H9 (cell line): Measurements from ENCODE around the gene TMOD1. TPM values are rescaled to one million over a fixed set of nuclear protein-coding genes. Genes with fewer than 3 reads are reported as not detected.

ENCODE experiments used
- DNase-seq: peaks from one replicate; pipeline ENCODE4 v3.0.0-alpha.2; 2017
- H2AFZ ChIP-seq: one replicate; pipeline ENCODE4 v1.6.1; 2013; ENCODE audit warnings: mild to moderate bottlenecking, low read length, control low read depth, moderate library complexity
- H2AK5ac ChIP-seq: 2 replicates; pipeline ENCODE4 v1.6.1; 2013; ENCODE audit warnings: low read length, control low read depth, mixed read lengths; ENCODE audit not compliant: insufficient read length
- H2BK120ac ChIP-seq: one replicate; pipeline ENCODE4 v1.6.1; 2013; ENCODE audit warnings: low read depth, mild to moderate bottlenecking, low read length, control low read depth, inconsistent platforms; ENCODE audit not compliant: poor library complexity, severe bottlenecking
- H2BK12ac ChIP-seq: 2 replicates; pipeline ENCODE4 v1.6.1; 2013; ENCODE audit warnings: low read length, control low read depth, mixed read lengths, low read depth; ENCODE audit not compliant: insufficient read length
- H2BK15ac ChIP-seq: 2 replicates; pipeline ENCODE4 v1.6.1; 2013; ENCODE audit warnings: low read depth, low read length, control low read depth
- H2BK20ac ChIP-seq: one replicate; pipeline ENCODE4 v1.6.1; 2013; ENCODE audit warnings: low read depth, mild to moderate bottlenecking, low read length, control low read depth, inconsistent platforms; ENCODE audit not compliant: poor library complexity, severe bottlenecking
- H2BK5ac ChIP-seq: 2 replicates; pipeline ENCODE4 v1.6.1; 2013; ENCODE audit warnings: low read length, control low read depth, mixed read lengths; ENCODE audit not compliant: insufficient read length
- H3K14ac ChIP-seq: 2 replicates; pipeline ENCODE4 v1.6.1; 2013; ENCODE audit warnings: low read length, control low read depth; ENCODE audit not compliant: insufficient read depth
- H3K18ac ChIP-seq: 2 replicates; pipeline ENCODE4 v1.6.1; 2013; ENCODE audit warnings: low read depth, mild to moderate bottlenecking, mixed read lengths, low read length, control low read depth; ENCODE audit not compliant: insufficient read length
- H3K23ac ChIP-seq: 2 replicates; pipeline ENCODE4 v1.6.1; 2013; ENCODE audit warnings: low read length, control low read depth, mixed read lengths, low read depth; ENCODE audit not compliant: insufficient read length
- H3K23me2 ChIP-seq: 2 replicates; pipeline ENCODE4 v1.6.1; 2013; ENCODE audit warnings: low read depth, mild to moderate bottlenecking, mixed read lengths, low read length, control low read depth; ENCODE audit not compliant: insufficient read length, poor library complexity, severe bottlenecking
- H3K27ac ChIP-seq: 2 replicates; pipeline ENCODE4 v1.5.1; 2013; ENCODE audit warnings: low read length, control low read depth, mixed read lengths, low read depth; ENCODE audit not compliant: insufficient read length
- H3K27me3 ChIP-seq: 2 replicates; pipeline ENCODE4 v1.6.1; 2013; ENCODE audit warnings: low read length, control low read depth, inconsistent platforms; ENCODE audit not compliant: insufficient read depth
- H3K4ac ChIP-seq: 2 replicates; pipeline ENCODE4 v1.6.1; 2013; ENCODE audit warnings: low read depth, mild to moderate bottlenecking, control low read depth, inconsistent platforms, low read length, moderate library complexity
- H3K4me1 ChIP-seq: 2 replicates; pipeline ENCODE4 v1.6.1; 2013; ENCODE audit warnings: low read length, control low read depth, inconsistent platforms; ENCODE audit not compliant: insufficient read depth
- H3K4me2 ChIP-seq: 2 replicates; pipeline ENCODE4 v1.6.1; 2013; ENCODE audit warnings: low read length, control low read depth, mixed read lengths; ENCODE audit not compliant: insufficient read length, insufficient read depth
- H3K56ac ChIP-seq: 2 replicates; pipeline ENCODE4 v1.6.1; 2013; ENCODE audit warnings: low read depth, mild to moderate bottlenecking, mixed read lengths, low read length, control low read depth; ENCODE audit not compliant: insufficient read length
- H3K79me1 ChIP-seq: 2 replicates; pipeline ENCODE4 v1.6.1; 2013; ENCODE audit warnings: low read depth, mild to moderate bottlenecking, moderate library complexity, low read length, control low read depth, inconsistent platforms; ENCODE audit not compliant: insufficient read depth, poor library complexity, severe bottlenecking
- H3K79me2 ChIP-seq: 2 replicates; pipeline ENCODE4 v1.6.1; 2013; ENCODE audit warnings: low read length, control low read depth, inconsistent platforms; ENCODE audit not compliant: insufficient read depth
- H3K9ac ChIP-seq: 2 replicates; pipeline ENCODE4 v1.6.1; 2013; ENCODE audit warnings: low read length, control low read depth, mixed read lengths; ENCODE audit not compliant: insufficient read length; ENCODE audit errors: extremely low read depth
- H3K9me3 ChIP-seq: one replicate; pipeline ENCODE4 v1.6.1; 2013; ENCODE audit warnings: low read depth, low read length, inconsistent platforms; ENCODE audit not compliant: control insufficient read depth
- H3T11ph ChIP-seq: one replicate; pipeline ENCODE4 v1.6.1; 2013; ENCODE audit warnings: mild to moderate bottlenecking, low read length, control low read depth, inconsistent platforms
- H4K20me1 ChIP-seq: one replicate; pipeline ENCODE4 v1.6.1; 2013; ENCODE audit not compliant: control insufficient read depth, insufficient read length, insufficient read depth
- H4K5ac ChIP-seq: 2 replicates; pipeline ENCODE4 v1.6.1; 2013; ENCODE audit warnings: low read depth, mild to moderate bottlenecking, mixed read lengths, low read length, control low read depth; ENCODE audit not compliant: insufficient read length
- H4K8ac ChIP-seq: replicated peaks from 2 replicates; pipeline ENCODE4 v1.6.1; 2013; ENCODE audit warnings: low read length, control low read depth, mixed read lengths, low read depth; ENCODE audit not compliant: insufficient read length
- H4K91ac ChIP-seq: 2 replicates; pipeline ENCODE4 v1.6.1; 2013; ENCODE audit warnings: low read depth, mild to moderate bottlenecking, moderate library complexity, mixed read lengths, low read length, control low read depth; ENCODE audit not compliant: insufficient read length
- H3K27ac Mint-ChIP-seq, 3 experiments: 2 replicates in 2 of 3; 3 replicates in 1 of 3; pipeline ENCODE4 v1.8.0; 2020 to 2021; ENCODE audit warnings: mixed read lengths in 3 of 3, mild to moderate bottlenecking in 1 of 3, moderate library complexity in 1 of 3
- H3K27me3 Mint-ChIP-seq: 2 replicates; pipeline ENCODE4 v1.8.0; 2021; ENCODE audit warnings: low read depth, mild to moderate bottlenecking, moderate library complexity, mixed read lengths
- H3K36me3 Mint-ChIP-seq, 3 experiments: 2 replicates in 2 of 3; 3 replicates in 1 of 3; pipeline ENCODE4 v1.8.0; 2020 to 2021; ENCODE audit warnings: low read depth in 3 of 3, mixed read lengths in 3 of 3; ENCODE audit not compliant: insufficient read depth in 1 of 3
- H3K4me1 Mint-ChIP-seq, 2 experiments: 2 replicates each; pipeline ENCODE4 v1.8.0; 2020; ENCODE audit warnings: mixed read lengths in 2 of 2
- H3K4me3 Mint-ChIP-seq, 2 experiments: 2 replicates in 1 of 2; 3 replicates in 1 of 2; pipeline ENCODE4 v1.8.0; 2020 to 2021; ENCODE audit warnings: mild to moderate bottlenecking in 2 of 2, mixed read lengths in 2 of 2, moderate library complexity in 1 of 2
- H3K9me3 Mint-ChIP-seq, 2 experiments: 2 replicates in 1 of 2; 3 replicates in 1 of 2; pipeline ENCODE4 v1.8.0; 2020; ENCODE audit warnings: mild to moderate bottlenecking in 2 of 2, mixed read lengths in 2 of 2, moderate library complexity in 1 of 2
- WGBS: extraction: QIAGEN DNeasy Blood & Tissue Kit; methylation state at CpG from one replicate; pipeline ENCODE4 v1.1.7; 2013; ENCODE audit warnings: missing lambda C conversion rate, low lambda C conversion rate, mixed read lengths; ENCODE audit not compliant: insufficient read length; ENCODE audit errors: extremely low coverage; 5-methylcytosine and 5-hydroxymethylcytosine counted together
- total RNA-seq: library from RNA; stranded (reverse); gene quantifications from 2 replicates; pipeline ENCODE4 v1.2.1, GENCODE V29; 2021
- TF ChIP-seq, protein P1 (sequence below): fragments of 200-600 bp; sonication (generic); conservative IDR thresholded peaks from 3 replicates; pipeline ENCODE4 v1.8.0; 2021; ENCODE audit warnings: antibody characterized with exemption, mild to moderate bottlenecking

Gene TMOD1
- total RNA-seq, 1 experiment from 2014 or later, result 0.98 TPM

DNA sequence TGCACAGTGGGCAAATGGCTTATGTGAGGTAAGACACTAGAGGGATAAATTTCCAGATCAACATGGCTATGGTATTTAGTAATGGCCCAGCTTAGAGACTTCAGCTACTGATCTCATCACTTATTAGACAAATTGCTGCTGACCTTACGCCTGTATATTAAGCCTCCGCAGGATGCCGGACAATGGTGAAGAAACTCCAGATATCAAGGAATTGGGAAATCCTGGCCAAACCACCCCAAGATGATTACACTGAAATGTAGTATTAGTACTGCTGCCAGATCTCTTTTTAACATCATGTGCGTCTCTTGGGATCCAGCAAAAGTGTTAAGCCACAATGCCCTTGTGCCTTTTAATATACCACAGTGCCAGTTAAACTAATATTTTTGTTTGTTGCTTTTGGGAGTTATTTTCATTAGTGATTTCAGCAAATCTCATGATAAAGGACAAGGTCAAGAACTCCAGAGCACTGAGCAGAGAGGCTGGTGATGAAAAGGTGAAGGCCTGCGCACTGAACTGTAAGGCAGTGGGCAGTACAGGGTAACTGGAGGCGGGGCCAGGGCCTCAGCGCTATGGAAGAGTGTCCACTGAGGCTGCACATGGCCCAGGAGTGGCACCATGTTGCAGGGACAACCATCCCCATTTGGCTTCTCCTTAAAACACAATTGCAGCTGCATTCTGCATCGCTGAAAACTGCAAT lies 99.2 kb downstream of the TMOD1 start:
- no peaks in the 10 kb centered on the region for H3K23me2 ChIP-seq
- H3K4ac ChIP-seq, result no peak overlapping the region
- H3K23ac ChIP-seq, result no peak overlapping the region
- no peak overlapping the region for H3K14ac ChIP-seq
- TF ChIP-seq, protein P1, sequence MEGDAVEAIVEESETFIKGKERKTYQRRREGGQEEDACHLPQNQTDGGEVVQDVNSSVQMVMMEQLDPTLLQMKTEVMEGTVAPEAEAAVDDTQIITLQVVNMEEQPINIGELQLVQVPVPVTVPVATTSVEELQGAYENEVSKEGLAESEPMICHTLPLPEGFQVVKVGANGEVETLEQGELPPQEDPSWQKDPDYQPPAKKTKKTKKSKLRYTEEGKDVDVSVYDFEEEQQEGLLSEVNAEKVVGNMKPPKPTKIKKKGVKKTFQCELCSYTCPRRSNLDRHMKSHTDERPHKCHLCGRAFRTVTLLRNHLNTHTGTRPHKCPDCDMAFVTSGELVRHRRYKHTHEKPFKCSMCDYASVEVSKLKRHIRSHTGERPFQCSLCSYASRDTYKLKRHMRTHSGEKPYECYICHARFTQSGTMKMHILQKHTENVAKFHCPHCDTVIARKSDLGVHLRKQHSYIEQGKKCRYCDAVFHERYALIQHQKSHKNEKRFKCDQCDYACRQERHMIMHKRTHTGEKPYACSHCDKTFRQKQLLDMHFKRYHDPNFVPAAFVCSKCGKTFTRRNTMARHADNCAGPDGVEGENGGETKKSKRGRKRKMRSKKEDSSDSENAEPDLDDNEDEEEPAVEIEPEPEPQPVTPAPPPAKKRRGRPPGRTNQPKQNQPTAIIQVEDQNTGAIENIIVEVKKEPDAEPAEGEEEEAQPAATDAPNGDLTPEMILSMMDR, result no peak
- no peak for DNase-seq
- no peaks in the 10 kb centered on the region for H4K20me1 ChIP-seq
- Mint-ChIP-seq H3K27ac (no peak overlapping the region), H3K36me3 (peaks cover 16 to 57% (median 46%) of the 10 kb centered on the region in 3 experiments), H3K9me3 (no peaks in the 10 kb centered on the region), H3K27me3 (no peaks in the 10 kb centered on the region), H3K4me1 (peaks cover 4% of the 10 kb centered on the region in 2 experiments), H3K4me3 (no peak overlapping the region)
- no peak overlapping the region for H2BK120ac ChIP-seq
- H2AK5ac ChIP-seq, result no peak overlapping the region
- no peak overlapping the region for H3K18ac ChIP-seq
- H3K79me2 ChIP-seq, result no peaks in the 10 kb centered on the region
- H2BK5ac ChIP-seq, result no peak overlapping the region
- WGBS, result no CpG with 5 or more reads among the region's 8 CpGs
- H3K27me3 ChIP-seq, result no peaks in the 10 kb centered on the region
- H3K4me2 ChIP-seq, result no peak overlapping the region
- no peaks in the 10 kb centered on the region for H3K9me3 ChIP-seq
- no peaks in the 10 kb centered on the region; the same call in 1 of the 2 replicates for H3K4me1 ChIP-seq
- no peak overlapping the region for H2BK20ac ChIP-seq
- no peak overlapping the region for H3T11ph ChIP-seq
- no peak overlapping the region for H4K8ac ChIP-seq
- no peak overlapping the region for H2AFZ ChIP-seq
- no peak overlapping the region for H4K5ac ChIP-seq
- H2BK12ac ChIP-seq, result no peak overlapping the region
- no peak overlapping the region for H3K27ac ChIP-seq
- no peak overlapping the region for H3K9ac ChIP-seq
- H2BK15ac ChIP-seq, result no peak overlapping the region
- H3K56ac ChIP-seq, result no peak overlapping the region
- H4K91ac ChIP-seq, result no peak overlapping the region
- no peaks in the 10 kb centered on the region for H3K79me1 ChIP-seq
